Measurements from ENCODE around the gene BLOC1S5.
"Not testable (repeated sequence)": the region's sequence is repeated elsewhere in the genome, so short reads cannot be mapped to it uniquely, and the experiment has no call there.

The BLOC1S5 gene

GRCh38 chr6:8043221-8043620 lies 21.0 kb downstream of the BLOC1S5 start:
- no peak for DNase-seq (ENCODE audit: low read depth, low spot score)

DNA sequence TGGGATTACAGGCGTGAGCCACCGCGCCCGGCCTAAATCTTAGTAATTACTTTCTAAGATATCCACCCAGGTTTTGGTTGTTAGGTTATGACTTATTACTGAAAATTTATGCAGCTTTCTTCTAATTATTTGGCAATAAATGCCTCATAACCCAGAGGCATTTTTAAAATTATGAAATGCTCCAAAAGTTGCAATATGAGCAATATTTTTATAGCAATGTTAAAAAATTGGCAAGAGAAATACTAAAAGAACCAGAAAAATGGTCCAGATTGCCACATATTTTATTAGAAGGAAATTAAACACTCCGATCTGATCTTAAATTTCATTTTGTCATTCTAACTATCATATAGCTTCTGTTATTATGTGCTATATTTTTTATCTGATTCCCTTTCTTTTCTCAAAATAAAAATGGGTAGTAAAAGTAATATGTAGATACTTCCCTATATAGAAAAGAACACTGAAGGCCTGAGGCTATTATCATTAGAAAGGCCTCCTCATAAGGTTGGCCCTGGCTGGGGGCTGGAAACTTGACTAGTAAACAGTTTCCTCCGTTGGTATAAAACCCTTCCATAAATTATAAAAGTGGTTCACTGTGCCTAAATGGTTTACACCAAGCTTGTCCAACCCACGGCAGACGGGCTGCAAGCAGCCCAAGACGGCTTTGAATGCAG lies 22.1 kb downstream of the BLOC1S5 start:
- no peak for DNase-seq (ENCODE audit: low read depth, low spot score)

DNA sequence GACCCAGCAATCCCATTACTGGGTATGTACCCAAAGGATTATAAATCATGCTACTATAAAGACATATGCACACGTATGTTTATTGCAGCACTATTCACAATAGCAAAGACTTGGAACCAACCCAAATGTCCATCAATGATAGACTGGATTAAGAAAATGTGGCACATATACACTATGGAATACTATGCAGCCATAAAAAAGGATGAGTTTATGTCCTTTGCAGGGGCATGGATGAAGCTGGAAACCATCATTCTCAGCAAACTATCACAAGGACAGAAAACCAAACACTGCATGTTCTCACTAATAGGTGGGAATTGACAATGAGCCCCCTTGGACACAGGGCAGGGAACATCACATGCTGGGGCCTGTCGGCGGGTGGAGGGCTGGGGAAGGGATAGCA lies 30.1 kb downstream of the BLOC1S5 start:
- not testable (repeated sequence) for DNase-seq (ENCODE audit: low read depth, low spot score)

DNA sequence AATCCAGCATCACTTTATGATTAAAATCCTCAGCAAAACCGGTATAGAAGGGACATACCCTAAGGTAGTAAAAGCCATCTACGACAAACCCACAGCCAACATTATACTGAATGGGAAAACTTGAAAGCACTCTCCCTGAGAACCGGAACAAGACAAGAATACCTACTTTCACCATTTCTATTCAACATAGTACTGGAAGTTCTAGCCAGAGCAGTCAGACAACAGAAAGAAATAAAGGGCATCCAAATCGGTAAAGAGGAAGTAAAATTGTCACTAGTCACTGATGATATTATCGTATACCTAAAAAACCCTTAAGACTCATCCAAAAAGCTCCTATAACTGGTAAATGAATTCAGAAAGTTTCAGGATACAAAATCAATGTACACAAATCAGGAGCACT lies 33.3 kb downstream of the BLOC1S5 start:
- DNase-seq (ENCODE audit: low read depth, low spot score): no peak

GRCh38 chr6:8029243-8029870 lies 34.8 kb downstream of the BLOC1S5 start:
- DNase-seq (ENCODE audit: low read depth, low spot score): no peak

DNA sequence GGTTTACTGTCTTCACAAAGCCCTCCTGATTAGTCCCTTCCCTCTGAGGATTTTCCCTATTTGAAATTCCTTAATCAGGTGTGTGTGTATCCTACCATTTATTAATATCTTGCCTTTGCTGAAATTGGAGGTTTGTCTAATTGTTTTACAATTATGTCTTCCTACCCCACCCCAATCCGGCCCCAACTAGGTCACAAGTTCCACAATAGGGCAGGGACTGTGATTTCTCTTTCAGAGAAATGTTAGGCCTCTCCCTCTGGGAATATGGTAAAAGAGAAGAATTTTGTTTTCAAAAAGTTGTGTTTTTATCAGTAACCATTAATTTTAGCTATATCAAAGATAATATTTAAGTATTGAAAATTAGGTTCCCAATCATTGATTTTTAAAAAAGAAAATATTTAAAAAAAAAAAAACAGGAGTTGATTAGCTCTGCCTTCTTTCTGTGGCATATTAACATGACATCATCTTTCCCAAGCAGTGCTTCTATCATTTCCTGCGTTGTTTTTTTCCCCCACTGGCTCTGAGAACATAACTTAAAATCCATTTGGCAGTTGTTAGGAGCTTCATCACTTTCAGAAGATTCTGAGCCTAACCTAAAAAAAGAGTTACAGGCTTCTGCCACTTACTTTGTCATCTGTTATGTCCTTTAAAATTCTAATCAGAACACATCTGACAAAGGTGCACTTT lies 36.1 kb downstream of the BLOC1S5 start:
- DNase-seq (ENCODE audit: low read depth, low spot score): no peak

DNA sequence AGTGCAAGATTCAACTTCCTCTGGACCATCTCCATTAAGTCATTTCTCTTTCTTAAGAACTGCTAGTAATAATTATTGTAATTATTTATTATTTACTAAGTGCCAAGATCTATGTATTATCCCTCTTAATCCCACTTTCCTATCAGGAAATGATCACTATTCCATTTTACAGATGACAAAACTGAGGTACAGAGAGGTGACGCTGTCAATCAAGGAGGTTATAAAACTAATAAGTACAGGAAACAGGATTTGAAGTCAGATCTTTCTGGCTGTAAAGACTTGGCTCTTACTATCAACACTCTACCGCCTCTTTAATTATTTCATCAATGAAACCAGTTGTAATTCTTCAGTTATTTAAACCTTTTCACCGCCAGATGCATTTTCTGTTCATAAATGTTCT lies 37.4 kb downstream of the BLOC1S5 start:
- no peak for DNase-seq (ENCODE audit: low read depth, low spot score)

- DNase-seq (ENCODE audit: low read depth, low spot score): no peak
Observed at GRCh38 chr6:8025191-8025590, 39.0 kb downstream of the BLOC1S5 start.

- no peak for DNase-seq (ENCODE audit: low read depth, low spot score)
Observed at GRCh38 chr6:8023638-8024037, 40.6 kb downstream of the BLOC1S5 start.

- no peak for DNase-seq (ENCODE audit: low read depth, low spot score)
Observed at GRCh38 chr6:8020083-8020482, 44.1 kb downstream of the BLOC1S5 start.

GRCh38 chr6:8017705-8018104 lies 46.5 kb downstream of the BLOC1S5 start:
- no peak for DNase-seq (ENCODE audit: low read depth, low spot score)

GRCh38 chr6:8017276-8017701 lies 46.9 kb downstream of the BLOC1S5 start:
- no peak for DNase-seq (ENCODE audit: low read depth, low spot score)

- DNase-seq (ENCODE audit: low read depth, low spot score): no peak
Observed at GRCh38 chr6:8014947-8015346, 49.2 kb downstream of the BLOC1S5 start.

DNA sequence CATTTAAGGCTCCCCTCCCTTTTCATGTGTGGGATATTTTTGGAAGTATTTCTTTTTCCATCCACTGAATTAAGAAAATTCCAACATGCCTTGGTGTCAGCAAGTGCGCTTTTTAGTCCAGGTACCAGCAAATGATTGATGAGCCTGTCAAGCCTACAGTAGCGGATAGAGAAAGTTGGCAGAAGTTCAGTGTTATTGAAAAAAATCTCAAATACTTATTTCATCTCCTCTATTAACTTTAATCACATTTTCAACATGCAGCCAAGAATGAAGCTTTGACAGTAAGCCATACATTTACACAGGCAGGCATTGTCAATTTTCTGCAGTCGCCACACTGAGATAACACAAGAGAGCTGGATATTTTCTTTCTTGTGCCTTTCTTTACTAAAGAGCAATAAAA lies 50.4 kb downstream of the BLOC1S5 start:
- no peak for DNase-seq (ENCODE audit: low read depth, low spot score)

GRCh38 chr6:8006208-8006607 lies 58.0 kb downstream of the BLOC1S5 start:
- no peak for DNase-seq (ENCODE audit: low read depth, low spot score)

- DNase-seq (ENCODE audit: low read depth, low spot score): no peak
Observed at GRCh38 chr6:8005136-8005535, 59.1 kb downstream of the BLOC1S5 start.

- no peak for DNase-seq (ENCODE audit: low read depth, low spot score)
Observed at GRCh38 chr6:8000636-8001035, 63.6 kb downstream of the BLOC1S5 start.

GRCh38 chr6:8000188-8000596 lies 64.0 kb downstream of the BLOC1S5 start:
- no peak for DNase-seq (ENCODE audit: low read depth, low spot score)

- DNase-seq (ENCODE audit: low read depth, low spot score): no peak
Observed at GRCh38 chr6:7999201-7999600, 65.0 kb downstream of the BLOC1S5 start.

DNA sequence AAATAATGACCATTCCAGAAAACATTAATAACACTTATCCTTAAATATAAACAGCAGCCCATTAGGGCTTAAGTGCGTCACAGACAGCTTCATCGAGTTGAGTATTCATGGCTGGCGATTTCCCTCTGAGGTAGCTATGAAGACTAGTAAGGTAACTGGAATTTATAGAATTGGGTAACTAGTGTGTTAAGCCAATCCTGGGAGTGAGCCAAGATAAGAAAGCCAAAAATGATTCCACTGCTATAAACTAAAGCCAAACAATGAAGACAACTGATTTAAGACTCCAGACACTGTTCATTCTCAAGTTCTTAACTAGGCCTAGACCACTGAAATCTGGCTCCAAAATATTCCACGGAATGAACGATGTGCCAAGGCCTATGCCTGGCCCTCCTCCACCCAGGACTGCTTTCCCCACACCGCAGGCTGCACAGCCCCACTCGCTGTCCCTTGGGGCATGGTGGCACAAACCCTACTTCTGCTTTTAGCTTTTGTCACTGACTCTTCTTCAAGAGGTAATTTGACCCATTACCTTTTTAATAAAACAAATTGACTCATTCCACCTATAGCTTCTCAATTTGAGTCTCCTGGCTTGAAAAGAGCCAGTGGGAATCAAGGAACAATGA lies 66.0 kb downstream of the BLOC1S5 start:
- no peak for DNase-seq (ENCODE audit: low read depth, low spot score)

DNA sequence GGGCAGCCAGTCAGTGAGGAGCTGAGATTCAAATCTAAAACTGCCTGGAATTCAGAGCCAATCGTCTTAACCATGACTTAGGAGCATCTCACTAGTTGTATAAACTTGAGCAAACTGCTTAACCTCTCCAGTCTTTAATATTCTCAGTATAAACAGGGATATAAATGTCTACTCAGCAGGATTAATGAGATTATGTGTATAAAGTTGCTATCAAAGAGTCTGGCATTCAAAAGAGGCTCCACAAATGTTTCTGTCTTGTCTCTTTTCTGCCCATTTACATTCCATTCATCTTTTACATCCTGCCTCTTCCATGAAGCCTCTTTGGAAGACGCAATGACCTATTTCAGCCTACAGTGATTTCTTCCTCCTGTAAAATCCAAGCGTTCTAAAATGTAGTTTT lies 66.9 kb downstream of the BLOC1S5 start:
- DNase-seq (ENCODE audit: low read depth, low spot score): no peak

DNA sequence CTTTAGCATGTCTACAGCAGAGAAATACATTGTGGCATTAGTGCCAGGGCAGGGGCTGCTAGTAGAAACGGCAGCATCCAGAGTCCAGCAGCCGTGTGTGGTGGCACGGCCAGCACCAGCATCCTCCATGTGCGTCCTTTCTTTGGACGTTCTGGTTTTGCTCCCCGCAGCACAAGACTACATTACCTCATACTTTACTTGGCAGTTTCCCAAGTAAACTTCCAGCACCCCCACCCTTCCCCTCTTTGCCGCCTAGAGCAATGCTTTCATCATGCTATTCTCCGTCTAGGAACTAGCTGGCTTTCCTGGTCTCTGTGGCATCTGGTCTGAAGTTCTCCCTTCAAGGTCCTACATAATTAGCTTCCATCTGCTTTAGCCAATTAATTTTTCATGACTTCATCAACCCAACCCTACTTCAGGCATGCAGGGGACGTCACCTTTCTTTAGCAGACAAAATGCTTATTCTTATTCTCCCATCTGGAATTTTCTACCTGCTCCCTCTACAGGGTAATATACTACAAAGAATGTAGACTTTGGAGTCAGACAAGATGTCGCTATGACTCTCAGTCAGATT lies 67.6 kb downstream of the BLOC1S5 start:
- no peak for DNase-seq (ENCODE audit: low read depth, low spot score)

All from iPS DF 19.7 (cell line).